Stimulated activated CD4-positive, alpha-beta T cell treated with anti-CD3 and anti-CD28 coated beads, Interleukin-4, amount 100 ng/mL, for 24 hours (primary cell): ENCODE measurements around the gene RCSD1.
"Not testable (repeated sequence)": the region's sequence is repeated elsewhere in the genome, so short reads cannot be mapped to it uniquely, and the experiment has no call there.

Source experiments
- DNase-seq: peaks from one replicate; pipeline ENCODE4 v3.0.0-alpha.2; 2020

The RCSD1 gene, protein sequence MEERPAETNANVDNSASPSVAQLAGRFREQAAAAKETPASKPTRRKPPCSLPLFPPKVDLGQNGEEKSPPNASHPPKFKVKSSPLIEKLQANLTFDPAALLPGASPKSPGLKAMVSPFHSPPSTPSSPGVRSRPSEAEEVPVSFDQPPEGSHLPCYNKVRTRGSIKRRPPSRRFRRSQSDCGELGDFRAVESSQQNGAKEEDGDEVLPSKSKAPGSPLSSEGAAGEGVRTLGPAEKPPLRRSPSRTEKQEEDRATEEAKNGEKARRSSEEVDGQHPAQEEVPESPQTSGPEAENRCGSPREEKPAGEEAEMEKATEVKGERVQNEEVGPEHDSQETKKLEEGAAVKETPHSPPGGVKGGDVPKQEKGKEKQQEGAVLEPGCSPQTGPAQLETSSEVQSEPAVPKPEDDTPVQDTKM

DNA sequence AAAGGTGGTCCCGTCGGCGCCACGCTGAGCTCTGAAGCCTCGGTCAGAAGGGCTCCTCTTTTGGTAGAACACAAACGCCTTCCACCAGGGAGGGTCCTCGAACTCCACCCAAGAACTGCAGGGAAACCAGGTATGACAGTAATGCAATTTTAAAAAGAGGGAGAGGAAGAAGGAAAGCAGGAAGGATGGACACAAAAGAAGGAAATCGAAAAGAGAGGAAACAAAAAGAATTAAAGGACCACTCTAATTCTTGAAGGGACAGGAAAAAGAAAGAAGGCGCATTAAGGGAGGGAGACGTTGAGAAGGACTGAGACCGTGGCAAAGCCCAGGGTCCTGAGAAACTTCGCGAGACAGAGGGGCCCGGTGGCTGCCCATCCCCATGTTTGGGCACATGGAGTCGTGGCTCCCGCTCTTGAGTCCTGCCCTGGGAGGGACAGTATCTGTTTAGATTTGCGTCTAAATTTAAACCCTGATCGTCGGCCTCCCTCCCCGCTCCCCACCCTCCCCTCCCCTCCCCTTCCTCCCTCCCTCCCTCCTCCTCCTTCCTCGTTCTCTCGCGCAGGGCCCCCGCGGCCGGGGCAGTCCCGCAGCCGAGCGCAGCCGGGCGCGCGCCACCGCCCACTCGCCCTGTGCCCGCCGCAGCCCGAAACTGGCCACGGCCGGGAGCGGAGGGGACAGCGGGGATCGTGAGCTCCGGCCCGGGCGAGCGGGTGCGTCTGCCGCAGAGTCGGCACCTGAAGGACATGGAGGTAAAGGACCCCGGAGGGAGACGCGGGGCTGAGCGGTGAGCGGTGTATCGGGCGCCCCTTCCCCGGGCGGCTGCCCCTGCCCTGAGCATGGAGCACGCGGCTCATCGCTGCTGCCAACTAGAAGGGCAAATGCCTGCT lies at the start of gene RCSD1:
Gene RCSD1 (plus strand): TSS at position 552 of the 887 bp plus-strand sequence. CDS start 192 bp downstream, at position 744.
- peak; percentile 69 for DNase-seq

DNA sequence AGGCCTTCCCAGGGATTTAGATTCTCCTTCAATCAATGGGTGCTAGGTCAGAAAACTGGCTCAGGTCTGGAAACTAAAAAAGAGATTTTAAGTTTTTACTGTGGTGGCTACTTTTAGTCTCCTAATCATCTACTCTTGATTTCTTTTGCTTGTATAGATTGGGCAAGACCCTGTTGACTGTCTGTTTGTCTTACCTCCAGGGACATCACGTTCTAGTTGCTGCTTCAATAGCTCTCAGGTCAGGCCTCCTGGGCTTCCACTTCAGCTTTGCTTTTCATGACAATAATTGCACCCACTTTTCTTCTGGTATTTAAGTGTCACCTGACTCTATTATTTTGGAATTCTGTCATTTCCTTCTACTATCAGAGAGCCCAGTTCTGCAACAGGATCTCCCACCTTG lies 48.0 kb upstream of the RCSD1 start:
- DNase-seq, result no peak

DNA sequence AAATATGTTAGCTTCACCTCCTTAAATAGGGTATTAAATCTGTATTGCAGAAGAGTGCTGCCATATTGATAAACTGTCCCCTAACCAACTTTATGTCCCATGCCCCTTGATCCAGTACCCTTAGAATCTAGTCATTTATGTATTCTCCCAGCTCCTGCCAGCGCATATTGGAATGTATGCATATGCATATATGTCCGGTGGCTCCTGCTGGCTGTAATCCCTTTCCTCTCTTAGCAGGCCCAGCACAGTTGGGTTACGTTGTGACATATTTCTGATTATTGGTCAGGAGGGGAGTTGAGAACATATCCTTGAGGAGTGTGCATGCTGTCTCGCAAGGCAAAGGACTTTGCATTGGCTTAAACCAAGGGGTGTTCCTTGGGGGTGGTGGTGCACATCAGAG lies 47.3 kb upstream of the RCSD1 start:
- no peak for DNase-seq

- DNase-seq, result no peak
Measured at GRCh38 chr1:167584581-167584980, 45.5 kb upstream of the RCSD1 start.

DNA sequence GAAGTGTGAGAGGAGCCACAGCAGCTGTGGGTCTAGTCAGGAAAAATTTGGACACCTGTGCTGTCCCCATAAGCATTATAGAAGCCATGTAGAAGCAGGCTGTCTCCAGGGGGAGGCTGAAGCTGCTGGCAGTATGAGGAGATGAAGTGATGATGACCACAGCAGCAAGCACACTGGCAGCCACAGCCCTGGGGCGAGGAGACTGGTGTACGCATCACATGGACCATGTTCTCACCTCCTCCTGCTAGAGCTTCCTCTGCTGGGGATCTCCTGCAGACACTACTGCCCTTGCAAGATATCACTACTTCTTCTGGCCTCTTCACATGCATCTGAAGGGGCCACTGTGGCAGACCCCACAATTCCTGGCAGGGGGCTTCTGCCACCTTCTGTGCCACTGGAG lies 42.7 kb upstream of the RCSD1 start:
- DNase-seq, result no peak

DNA sequence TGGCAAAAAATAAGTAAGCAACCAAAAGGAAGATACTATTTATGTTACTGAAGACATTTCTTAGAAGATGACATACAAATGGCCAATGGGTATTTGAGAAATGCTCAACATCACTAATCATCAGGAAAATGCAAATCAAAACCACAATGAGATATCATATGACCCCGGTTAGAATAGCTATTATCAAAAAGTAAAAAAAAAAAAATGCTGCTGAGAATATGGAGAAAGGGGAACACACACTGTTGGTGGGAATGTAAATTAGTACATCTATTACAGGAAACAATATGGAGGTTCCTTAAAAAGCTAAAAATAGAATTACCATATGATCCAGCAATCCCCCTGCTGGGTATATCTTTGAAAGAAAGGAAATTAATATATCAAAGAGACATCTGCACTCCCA lies 42.2 kb upstream of the RCSD1 start:
- DNase-seq, result no peak

DNA sequence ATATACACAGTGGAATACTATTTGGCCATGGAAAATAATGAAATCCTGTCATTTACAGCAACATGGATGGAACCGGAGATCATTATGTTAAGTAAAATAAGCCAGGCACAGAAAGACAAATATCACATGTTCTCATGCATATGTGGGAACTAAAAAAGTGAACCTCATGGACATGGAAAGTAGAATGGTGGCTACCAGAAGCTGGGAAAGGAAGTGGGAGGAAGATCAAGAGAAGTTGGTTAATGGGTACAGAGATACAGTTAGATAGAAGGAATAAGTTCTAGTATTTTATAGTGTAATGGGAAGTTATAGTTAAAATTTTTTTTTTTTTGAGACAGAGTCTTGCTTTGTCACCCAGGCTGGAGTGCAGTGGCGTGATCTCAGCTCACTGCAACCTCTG lies 41.7 kb upstream of the RCSD1 start:
- DNase-seq, result no peak

DNA sequence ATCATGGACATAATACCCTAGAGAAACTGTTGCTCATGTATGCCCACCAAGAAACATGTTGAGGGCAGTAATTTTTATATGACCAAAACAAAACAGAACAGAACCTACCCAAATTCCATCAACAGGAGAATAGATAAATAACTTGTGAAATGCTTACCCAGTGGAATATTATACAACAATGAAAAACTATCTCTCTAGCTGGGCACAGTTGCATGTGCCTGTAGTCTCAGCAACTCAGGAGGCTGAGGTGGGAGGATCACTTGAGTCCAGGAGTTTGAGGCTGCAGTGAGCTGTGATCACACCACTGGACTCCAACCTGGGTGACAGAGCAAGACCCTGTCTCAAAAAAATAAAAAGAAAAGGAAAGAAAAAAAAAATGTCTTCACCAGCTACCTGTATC lies 37.6 kb upstream of the RCSD1 start:
- DNase-seq, result no peak

GRCh38 chr1:167593860-167594259 lies 36.2 kb upstream of the RCSD1 start:
- DNase-seq, result no peak

DNA sequence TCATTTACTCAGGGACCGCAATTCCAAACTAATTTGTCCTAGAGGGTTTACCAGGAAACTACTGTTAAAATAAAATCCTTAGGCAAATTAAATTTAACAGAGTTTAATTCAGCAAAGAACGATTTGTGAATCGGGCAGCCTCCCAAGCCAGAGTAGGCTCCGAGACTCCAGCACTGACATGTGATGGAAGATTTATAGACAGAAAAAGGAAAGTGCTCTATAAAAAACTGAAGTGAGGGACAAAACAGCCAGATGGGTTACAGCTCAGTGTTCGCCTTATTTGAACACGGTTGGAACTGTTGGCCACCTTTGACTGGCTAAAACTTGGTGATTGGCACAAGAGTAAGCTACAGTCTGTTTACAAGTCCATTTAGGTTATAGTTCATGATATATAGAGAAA lies 35.2 kb upstream of the RCSD1 start:
- DNase-seq, result no peak

GRCh38 chr1:167599957-167600581 lies 30.0 kb upstream of the RCSD1 start:
- peak; percentile 46 for DNase-seq

GRCh38 chr1:167601442-167602383 lies 28.3 kb upstream of the RCSD1 start:
- DNase-seq, result peak; percentile 8

DNA sequence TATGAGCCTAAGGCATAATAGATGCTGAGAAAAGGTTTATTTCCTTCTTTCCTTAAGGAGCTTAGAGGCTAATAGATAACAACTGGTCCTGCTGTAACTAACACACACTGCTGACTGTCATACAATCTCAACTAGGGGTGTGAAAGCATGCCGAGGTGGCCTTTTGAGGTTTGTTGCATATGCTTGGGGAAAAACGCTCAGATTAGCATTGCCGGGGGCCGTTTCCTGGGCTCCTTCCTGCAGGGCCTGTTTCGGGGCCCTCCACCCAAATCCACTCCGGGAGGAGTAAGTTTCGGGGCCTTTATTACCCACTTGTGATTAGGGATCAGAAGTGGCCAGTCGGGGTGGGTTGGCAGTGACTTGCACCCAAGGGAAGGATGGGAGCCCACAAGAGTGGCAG lies 27.2 kb upstream of the RCSD1 start:
- DNase-seq, result peak; percentile 20

GRCh38 chr1:167605576-167605975 lies 24.5 kb upstream of the RCSD1 start:
- DNase-seq, result no peak

DNA sequence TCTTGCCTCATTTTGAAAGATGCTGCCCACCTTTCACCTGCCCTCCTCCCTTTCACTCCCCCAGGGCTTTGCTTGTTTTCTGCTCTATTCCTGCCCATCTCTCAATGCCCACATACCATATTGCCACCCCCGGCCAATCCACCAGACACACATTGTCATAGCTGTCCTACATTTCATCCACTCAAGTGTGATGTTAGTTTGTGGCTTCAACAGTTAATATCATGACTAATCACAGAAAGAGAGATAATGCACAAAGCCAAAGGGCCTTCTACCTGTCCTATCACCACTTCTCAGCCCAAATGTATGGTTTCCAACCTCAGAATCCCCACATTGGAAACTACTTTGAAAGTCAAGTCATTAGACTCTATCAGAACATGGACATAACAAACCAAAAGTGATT lies 18.0 kb upstream of the RCSD1 start:
- DNase-seq, result no peak

- no peak for DNase-seq
Measured at GRCh38 chr1:167612587-167613385, 17.2 kb upstream of the RCSD1 start.

- not testable (repeated sequence) for DNase-seq
Measured at GRCh38 chr1:167613984-167614383, 16.0 kb upstream of the RCSD1 start.

- DNase-seq, result no peak
Measured at GRCh38 chr1:167614851-167615250, 15.2 kb upstream of the RCSD1 start.

DNA sequence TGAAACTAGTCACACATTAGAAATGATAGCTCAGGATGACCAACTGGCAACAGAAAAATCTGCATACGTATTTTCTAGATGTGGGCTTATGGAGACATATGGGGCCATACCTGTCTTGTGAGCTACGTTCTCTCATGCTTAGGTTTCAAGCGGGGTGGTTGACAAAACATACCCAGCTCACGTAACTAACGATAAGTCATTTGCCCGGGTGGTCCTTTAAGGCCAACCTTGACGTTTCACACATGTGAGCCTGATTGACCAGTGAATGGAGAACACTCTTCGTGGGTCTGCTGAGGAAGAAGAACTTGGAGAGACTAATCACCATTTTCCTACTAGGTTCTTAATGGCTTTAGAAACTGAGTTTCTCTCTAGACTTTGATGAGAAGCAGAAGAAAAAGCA lies 13.5 kb upstream of the RCSD1 start:
- DNase-seq, result no peak

GRCh38 chr1:167617153-167618147 lies 12.6 kb upstream of the RCSD1 start:
- no peak for DNase-seq
